Adrenal gland (tissue), 5 donors: Measurements from ENCODE around the gene TMC1.

Experiments
- CTCF ChIP-seq, 6 experiments: fragments of 450-650 bp in 4 of 6; fragments of 200-600 bp in 2 of 6; sonication (generic) in 1 of 6; IDR thresholded peaks; 1 replicate in 5 of 6; 2 replicates in 1 of 6; pipeline versions ENCODE4 v1.5.1 to v1.8.0; 2016 to 2021; ENCODE audit warnings: antibody characterized with exemption in 6 of 6, mild to moderate bottlenecking in 2 of 6, moderate library complexity in 1 of 6
- POLR2A ChIP-seq, 2 donors: fragments of 450-650 bp; IDR thresholded peaks; one replicate each; pipeline ENCODE4 v1.6.1; 2017; ENCODE audit warnings: antibody characterized with exemption in 2 of 2, mild to moderate bottlenecking in 2 of 2, moderate library complexity in 1 of 2
- donor health status: DM: no; HTN: no; CAD: no.

GRCh38 chr9:72857624-72857996 is 336.2 kb downstream of the TMC1 start:
- TF ChIP-seq CTCF (IDR thresholded peaks at IDR 0.05) (no peak), POLR2A (IDR thresholded peaks at IDR 0.05) (no peak)
